Measurements from ENCODE around the gene FAM162A. TPM values are rescaled to one million over a fixed set of nuclear protein-coding genes. Genes with fewer than 3 reads are reported as not detected.
"Not testable (repeated sequence)": the region's sequence is repeated elsewhere in the genome, so short reads cannot be mapped to it uniquely, and the experiment has no call there.

The FAM162A gene
- total RNA-seq, 1 donor from 2014 or later: 52.5 TPM

DNA sequence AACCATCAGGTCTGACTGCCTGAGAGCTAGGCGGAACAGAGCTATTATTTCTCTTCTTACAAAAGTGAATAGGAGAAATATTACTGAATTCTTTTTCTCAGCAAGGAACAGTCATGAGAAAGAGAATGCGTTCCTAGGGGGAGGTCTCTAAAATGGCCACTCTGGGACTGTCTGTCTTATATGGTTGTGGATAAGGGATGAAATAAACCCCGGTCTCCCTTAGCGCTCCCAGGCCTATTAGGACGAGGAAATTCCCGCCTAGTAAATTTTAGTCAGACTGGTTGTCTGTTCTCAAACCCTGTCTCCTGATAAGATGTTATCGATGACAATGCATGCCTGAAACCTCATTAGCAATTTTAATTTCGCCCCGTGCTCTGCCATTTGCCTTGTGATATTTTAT lies 52.0 kb downstream of the FAM162A start:
- Mint-ChIP-seq H3K36me3 (ENCODE audit: insufficient read depth) (peaks cover 38% of the 10 kb centered on the region), H3K4me3 (ENCODE audit: low read depth) (no peak overlapping the region), H3K27ac (no peak overlapping the region), H3K9me3 (ENCODE audit: low read depth) (peaks cover 4% of the 10 kb centered on the region), H3K27me3 (no peaks in the 10 kb centered on the region), H3K4me1 (ENCODE audit: low read depth) (no peaks in the 10 kb centered on the region)
- DNase-seq (ENCODE audit: low spot score, unreplicated experiment): no peak
- TF ChIP-seq, protein P1, sequence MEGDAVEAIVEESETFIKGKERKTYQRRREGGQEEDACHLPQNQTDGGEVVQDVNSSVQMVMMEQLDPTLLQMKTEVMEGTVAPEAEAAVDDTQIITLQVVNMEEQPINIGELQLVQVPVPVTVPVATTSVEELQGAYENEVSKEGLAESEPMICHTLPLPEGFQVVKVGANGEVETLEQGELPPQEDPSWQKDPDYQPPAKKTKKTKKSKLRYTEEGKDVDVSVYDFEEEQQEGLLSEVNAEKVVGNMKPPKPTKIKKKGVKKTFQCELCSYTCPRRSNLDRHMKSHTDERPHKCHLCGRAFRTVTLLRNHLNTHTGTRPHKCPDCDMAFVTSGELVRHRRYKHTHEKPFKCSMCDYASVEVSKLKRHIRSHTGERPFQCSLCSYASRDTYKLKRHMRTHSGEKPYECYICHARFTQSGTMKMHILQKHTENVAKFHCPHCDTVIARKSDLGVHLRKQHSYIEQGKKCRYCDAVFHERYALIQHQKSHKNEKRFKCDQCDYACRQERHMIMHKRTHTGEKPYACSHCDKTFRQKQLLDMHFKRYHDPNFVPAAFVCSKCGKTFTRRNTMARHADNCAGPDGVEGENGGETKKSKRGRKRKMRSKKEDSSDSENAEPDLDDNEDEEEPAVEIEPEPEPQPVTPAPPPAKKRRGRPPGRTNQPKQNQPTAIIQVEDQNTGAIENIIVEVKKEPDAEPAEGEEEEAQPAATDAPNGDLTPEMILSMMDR (IDR thresholded peaks at IDR 0.05; ENCODE audit: unreplicated experiment): no peak

DNA sequence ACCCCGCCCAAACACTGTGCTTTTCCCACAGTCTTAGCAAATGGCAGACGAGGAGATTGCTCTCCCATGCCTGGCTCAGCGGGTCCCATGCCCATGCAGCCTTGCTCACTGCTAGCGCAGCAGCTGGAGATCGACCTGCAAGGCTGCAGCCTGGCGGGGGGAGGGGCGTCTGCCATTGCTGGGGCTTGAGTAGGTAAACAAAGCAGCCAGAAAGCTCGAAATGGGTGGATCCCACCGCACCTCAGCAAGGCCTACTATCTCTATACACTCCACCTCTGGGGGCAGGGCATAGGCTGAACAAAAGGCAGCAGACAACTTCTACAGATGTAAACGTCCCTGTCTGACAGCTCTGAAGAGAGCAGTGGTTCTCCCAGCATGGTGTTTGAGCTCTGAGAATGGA lies 59.1 kb downstream of the FAM162A start:
- Mint-ChIP-seq H3K27me3 (no peaks in the 10 kb centered on the region), H3K4me1 (ENCODE audit: low read depth) (peaks cover 22% of the 10 kb centered on the region), H3K36me3 (ENCODE audit: insufficient read depth) (peaks cover 64% of the 10 kb centered on the region), H3K4me3 (ENCODE audit: low read depth) (peak overlapping the region; percentile 17), H3K27ac (peak overlapping the region; percentile 95), H3K9me3 (ENCODE audit: low read depth) (peaks cover 23% of the 10 kb centered on the region)
- peak; percentile 47 for DNase-seq (ENCODE audit: low spot score, unreplicated experiment)
- TF ChIP-seq, protein P1 (IDR thresholded peaks at IDR 0.05; ENCODE audit: unreplicated experiment): no peak

DNA sequence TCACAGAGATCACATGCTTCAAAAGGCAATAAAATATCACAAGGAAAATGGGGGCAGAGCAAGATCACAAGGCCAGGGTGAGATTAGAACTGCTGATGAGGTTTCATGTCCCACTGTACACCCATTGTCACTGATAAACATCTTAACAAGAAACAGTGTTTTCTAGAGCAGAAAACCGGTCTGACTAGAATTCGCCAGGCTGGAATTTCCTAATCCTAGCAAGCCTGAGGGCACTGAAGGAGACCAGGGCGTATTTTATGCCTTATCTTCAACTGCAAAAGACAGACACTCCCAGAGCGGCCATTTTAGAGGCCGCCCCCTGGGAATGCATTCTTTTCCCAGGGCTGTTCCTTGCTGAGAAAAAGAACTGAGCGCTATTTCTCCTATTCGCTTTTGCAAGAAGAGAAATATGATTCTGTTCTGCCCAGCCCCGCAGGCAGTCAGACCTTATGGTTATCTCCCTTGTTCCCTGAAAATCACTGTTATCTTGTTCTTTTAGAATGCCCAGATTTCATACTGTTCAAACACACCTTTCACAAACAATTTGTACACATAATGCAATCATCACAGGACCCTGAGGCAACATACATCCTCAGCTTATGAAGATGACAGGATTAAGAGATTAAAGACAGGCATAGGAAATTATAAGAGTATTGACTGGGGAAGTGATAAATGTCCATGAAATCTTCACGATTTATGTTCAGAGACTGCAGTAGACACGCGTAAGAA lies 59.9 kb downstream of the FAM162A start:
- H3K4me3 Mint-ChIP-seq (ENCODE audit: low read depth); H3K27me3 Mint-ChIP-seq: not testable (repeated sequence)
- peak overlapping the region; percentile 95 for H3K27ac Mint-ChIP-seq
- H3K36me3 Mint-ChIP-seq (ENCODE audit: insufficient read depth): peaks cover 70% of the 10 kb centered on the region
- peak; percentile 11 for DNase-seq (ENCODE audit: low spot score, unreplicated experiment)
- peaks cover 22% of the 10 kb centered on the region for H3K4me1 Mint-ChIP-seq (ENCODE audit: low read depth)
- peaks cover 23% of the 10 kb centered on the region for H3K9me3 Mint-ChIP-seq (ENCODE audit: low read depth)

DNA sequence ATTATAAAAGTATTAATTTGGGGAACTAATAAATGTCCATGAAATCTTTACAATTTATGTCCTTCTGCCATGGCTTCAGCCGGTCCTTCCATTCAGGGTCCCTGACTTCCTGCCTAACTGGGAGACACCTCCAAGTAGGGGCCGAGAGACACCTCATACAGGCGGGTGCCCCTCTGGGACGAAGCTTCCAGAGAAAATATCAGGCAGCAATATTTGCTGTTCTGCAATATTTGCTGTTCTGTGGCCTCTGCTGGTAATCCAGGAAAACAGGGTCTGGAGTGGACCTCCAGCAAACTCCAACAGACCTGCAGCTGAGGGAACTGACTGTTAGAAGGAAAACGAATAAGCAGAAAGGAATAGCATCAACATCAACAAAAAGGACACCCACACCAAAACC lies 60.5 kb downstream of the FAM162A start:
- H3K27me3 Mint-ChIP-seq; DNase-seq (ENCODE audit: low spot score, unreplicated experiment); H3K4me3 Mint-ChIP-seq (ENCODE audit: low read depth): not testable (repeated sequence)
- Mint-ChIP-seq H3K9me3 (ENCODE audit: low read depth) (peaks cover 23% of the 10 kb centered on the region), H3K36me3 (ENCODE audit: insufficient read depth) (peaks cover 73% of the 10 kb centered on the region), H3K27ac (peak overlapping the region; percentile 95), H3K4me1 (ENCODE audit: low read depth) (peaks cover 22% of the 10 kb centered on the region)

DNA sequence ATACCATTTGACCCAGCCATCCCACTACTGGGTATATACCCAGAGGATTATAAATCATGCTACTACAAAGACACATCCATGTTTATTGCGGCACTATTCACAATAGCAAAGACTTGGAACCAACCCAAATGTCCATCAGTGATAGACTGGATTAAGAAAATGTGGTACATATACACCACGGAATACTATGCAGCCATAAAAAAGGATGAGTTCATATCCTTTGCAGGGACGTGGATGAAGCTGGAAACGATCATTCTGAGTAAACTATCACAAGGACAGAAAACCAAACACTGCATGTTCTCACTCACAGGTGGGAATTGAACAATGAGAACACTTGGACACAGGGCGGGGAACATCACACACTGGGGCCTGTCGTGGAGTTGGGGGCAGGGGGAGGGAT lies 64.2 kb downstream of the FAM162A start:
- DNase-seq (ENCODE audit: low spot score, unreplicated experiment); H3K4me3 Mint-ChIP-seq (ENCODE audit: low read depth); H3K27ac Mint-ChIP-seq; H3K27me3 Mint-ChIP-seq: not testable (repeated sequence)
- Mint-ChIP-seq H3K36me3 (ENCODE audit: insufficient read depth) (peaks cover 67% of the 10 kb centered on the region), H3K4me1 (ENCODE audit: low read depth) (peaks cover 13% of the 10 kb centered on the region), H3K9me3 (ENCODE audit: low read depth) (peaks cover 23% of the 10 kb centered on the region)

DNA sequence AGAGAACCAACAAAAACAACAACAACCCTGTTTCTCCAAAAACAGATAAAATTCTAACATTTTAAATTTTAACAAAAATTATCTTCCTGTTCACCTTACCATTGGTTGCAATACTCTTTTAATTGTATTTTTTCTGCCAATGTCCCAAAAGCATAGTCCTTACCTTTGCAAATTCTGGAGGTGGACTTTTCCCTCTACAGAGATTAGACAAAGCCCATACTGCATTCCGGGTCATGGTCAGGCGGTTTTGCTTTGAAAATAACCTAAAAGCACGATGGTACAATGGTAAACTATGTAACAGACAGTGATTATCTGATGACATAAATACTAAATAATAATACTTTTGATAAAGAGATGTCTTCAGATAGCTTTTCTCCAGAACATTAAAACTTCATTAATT lies 67.4 kb downstream of the FAM162A start:
- Mint-ChIP-seq H3K4me1 (ENCODE audit: low read depth) (peaks cover 3% of the 10 kb centered on the region), H3K27me3 (no peaks in the 10 kb centered on the region), H3K36me3 (ENCODE audit: insufficient read depth) (peaks cover 45% of the 10 kb centered on the region), H3K9me3 (ENCODE audit: low read depth) (peaks cover 6% of the 10 kb centered on the region), H3K4me3 (ENCODE audit: low read depth) (no peak overlapping the region), H3K27ac (no peak overlapping the region)
- TF ChIP-seq, protein P1 (IDR thresholded peaks at IDR 0.05; ENCODE audit: unreplicated experiment): no peak
- DNase-seq (ENCODE audit: low spot score, unreplicated experiment): no peak

DNA sequence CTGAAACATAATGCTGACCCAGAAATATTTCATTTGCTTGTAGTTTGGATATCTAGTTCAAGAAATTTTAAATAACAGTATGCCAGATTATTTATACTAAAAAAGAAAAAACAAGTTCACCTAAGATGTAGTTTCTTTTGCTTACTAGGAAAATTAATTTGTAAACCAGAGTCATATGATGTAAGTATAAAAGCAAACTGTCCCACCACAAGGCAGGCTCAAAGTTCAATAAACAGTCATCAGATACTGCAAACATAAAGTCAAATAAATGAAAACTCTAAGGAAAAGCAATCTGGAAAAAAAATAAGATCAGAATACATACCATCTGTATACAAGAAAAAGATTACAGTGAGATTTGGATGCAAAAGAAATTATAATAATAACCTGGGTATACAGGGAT lies 72.1 kb downstream of the FAM162A start:
- Mint-ChIP-seq H3K4me3 (ENCODE audit: low read depth) (no peak overlapping the region), H3K27me3 (no peaks in the 10 kb centered on the region), H3K9me3 (ENCODE audit: low read depth) (no peaks in the 10 kb centered on the region), H3K4me1 (ENCODE audit: low read depth) (peaks cover 14% of the 10 kb centered on the region), H3K36me3 (ENCODE audit: insufficient read depth) (peaks cover 26% of the 10 kb centered on the region), H3K27ac (no peak overlapping the region)
- TF ChIP-seq, protein P1 (IDR thresholded peaks at IDR 0.05; ENCODE audit: unreplicated experiment): no peak
- no peak for DNase-seq (ENCODE audit: low spot score, unreplicated experiment)

Measured in progenitor cell of endocrine pancreas (in vitro differentiated cells).